Esophagus squamous epithelium (tissue), 4 donors: ENCODE data around the gene RNF151.

Experiments used
- POLR2A ChIP-seq, 4 donors: fragments of 450-650 bp; IDR thresholded peaks; one replicate each; pipeline ENCODE4 v1.6.1; 2017; ENCODE audit warnings: antibody characterized with exemption in 4 of 4, mild to moderate bottlenecking in 4 of 4, moderate library complexity in 3 of 4
- TF ChIP-seq, protein P1 (sequence below), 6 experiments: fragments of 450-650 bp in 4 of 6; fragments of 200-600 bp in 2 of 6; sonication (generic) in 2 of 6; IDR thresholded peaks; one replicate each; pipeline ENCODE4 v1.5.1; 2016 to 2019; ENCODE audit warnings: antibody characterized with exemption in 6 of 6, mild to moderate bottlenecking in 4 of 6, moderate library complexity in 4 of 6

DNA sequence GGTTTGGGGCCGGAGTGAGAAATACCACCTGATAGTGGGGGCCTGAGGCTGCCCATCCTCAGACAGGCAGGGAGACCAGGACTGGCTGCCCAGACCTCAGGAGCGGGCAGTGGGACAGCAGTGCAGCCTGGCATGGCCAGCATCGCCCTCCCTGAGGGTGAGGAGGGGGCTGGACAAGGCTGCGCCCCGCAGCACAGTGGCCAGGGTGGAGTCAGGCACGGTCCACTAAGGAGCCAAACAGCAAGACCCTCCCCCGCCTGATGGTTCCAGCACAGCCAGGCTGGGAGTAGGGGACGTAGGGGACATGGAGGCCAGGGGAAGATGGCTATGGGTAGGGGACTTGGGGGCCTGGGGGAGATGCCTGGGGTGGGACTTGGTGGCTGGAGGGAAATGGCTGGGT lies 39.7 kb downstream of the RNF151 start:
- TF ChIP-seq, protein P1, sequence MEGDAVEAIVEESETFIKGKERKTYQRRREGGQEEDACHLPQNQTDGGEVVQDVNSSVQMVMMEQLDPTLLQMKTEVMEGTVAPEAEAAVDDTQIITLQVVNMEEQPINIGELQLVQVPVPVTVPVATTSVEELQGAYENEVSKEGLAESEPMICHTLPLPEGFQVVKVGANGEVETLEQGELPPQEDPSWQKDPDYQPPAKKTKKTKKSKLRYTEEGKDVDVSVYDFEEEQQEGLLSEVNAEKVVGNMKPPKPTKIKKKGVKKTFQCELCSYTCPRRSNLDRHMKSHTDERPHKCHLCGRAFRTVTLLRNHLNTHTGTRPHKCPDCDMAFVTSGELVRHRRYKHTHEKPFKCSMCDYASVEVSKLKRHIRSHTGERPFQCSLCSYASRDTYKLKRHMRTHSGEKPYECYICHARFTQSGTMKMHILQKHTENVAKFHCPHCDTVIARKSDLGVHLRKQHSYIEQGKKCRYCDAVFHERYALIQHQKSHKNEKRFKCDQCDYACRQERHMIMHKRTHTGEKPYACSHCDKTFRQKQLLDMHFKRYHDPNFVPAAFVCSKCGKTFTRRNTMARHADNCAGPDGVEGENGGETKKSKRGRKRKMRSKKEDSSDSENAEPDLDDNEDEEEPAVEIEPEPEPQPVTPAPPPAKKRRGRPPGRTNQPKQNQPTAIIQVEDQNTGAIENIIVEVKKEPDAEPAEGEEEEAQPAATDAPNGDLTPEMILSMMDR (IDR thresholded peaks at IDR 0.05), result no peak
- TF ChIP-seq POLR2A (IDR thresholded peaks at IDR 0.05), result no peak
